Lower lobe of right lung (tissue), 2 donors: Measurements from ENCODE around the gene RALGAPA1. TPM values are rescaled to one million over a fixed set of nuclear protein-coding genes. Genes with fewer than 3 reads are reported as not detected.
A peak's percentile ranks its signal among the peaks of the same experiment; 100 is the strongest.

ENCODE experiments used
- ATAC-seq, 2 donors: fragments of 200-7000 bp; cut with Tn5 transposase; one replicate each; pipeline ENCODE4 v1.9.1; 2020 to 2022; ENCODE audit warnings: mild to moderate bottlenecking in 2 of 2, moderate library complexity in 2 of 2
- DNase-seq: peaks from one replicate; pipeline ENCODE4 v3.0.0-alpha.2; 2020
- H3K27ac ChIP-seq: fragments of 200-600 bp; one replicate; pipeline ENCODE4 v1.8.0; 2022
- H3K27me3 ChIP-seq: fragments of 200-600 bp; one replicate; pipeline ENCODE4 v1.8.0; 2022; ENCODE audit warnings: low read depth
- H3K36me3 ChIP-seq: fragments of 200-600 bp; one replicate; pipeline ENCODE4 v1.8.0; 2022; ENCODE audit warnings: mild to moderate bottlenecking
- H3K4me1 ChIP-seq: fragments of 200-600 bp; one replicate; pipeline ENCODE4 v1.8.0; 2022
- H3K4me3 ChIP-seq: fragments of 200-600 bp; one replicate; pipeline ENCODE4 v1.8.0; 2022; ENCODE audit warnings: mild to moderate bottlenecking
- H3K9me3 ChIP-seq: fragments of 200-600 bp; one replicate; pipeline ENCODE4 v1.8.0; 2022
- intact Hi-C: fragments of 100-400 bp; cut with DNase I; formaldehyde crosslinking; loops from one replicate; pipeline ENCODE4 v1.11.0; 2022
- total RNA-seq: library from RNA; stranded (reverse); fragmentation: NEBNext Ultra II Directional; extraction: Animal tissue kit (Norgen Biotek cat#: 25700); gene quantifications from one replicate; pipeline ENCODE4 v1.2.1, GENCODE V29; 2021
- TF ChIP-seq, protein P1 (sequence below): fragments of 200-600 bp; IDR thresholded peaks from one replicate; pipeline ENCODE4 v1.8.0; 2022; ENCODE audit warnings: antibody characterized with exemption, mild to moderate bottlenecking
- donor health status: DM: no; HTN: yes; CAD: no; lungs with severe emphysema.

The RALGAPA1 gene
- total RNA-seq, 1 donor from 2014 or later: 64.9 TPM

DNA sequence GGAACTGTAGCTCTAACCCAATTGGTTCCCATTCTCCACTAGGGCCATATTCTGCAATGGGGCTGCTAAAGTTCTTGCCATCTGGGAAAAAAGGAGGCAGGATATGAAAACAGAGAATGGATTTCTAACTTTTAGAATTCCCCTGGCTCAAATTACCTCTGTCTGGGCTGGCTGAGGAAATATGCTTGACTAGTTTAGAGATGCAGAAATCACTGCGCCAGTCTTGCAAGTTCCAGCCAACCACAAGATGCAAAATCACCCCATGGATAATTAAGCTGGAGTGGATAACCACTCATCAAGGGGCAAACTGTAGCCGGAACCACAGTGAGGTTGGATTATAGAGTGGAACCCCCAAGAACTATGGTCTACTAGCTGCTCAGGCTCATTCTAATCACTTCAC, 126.3 kb downstream of the RALGAPA1 start:
- TF ChIP-seq, protein P1, sequence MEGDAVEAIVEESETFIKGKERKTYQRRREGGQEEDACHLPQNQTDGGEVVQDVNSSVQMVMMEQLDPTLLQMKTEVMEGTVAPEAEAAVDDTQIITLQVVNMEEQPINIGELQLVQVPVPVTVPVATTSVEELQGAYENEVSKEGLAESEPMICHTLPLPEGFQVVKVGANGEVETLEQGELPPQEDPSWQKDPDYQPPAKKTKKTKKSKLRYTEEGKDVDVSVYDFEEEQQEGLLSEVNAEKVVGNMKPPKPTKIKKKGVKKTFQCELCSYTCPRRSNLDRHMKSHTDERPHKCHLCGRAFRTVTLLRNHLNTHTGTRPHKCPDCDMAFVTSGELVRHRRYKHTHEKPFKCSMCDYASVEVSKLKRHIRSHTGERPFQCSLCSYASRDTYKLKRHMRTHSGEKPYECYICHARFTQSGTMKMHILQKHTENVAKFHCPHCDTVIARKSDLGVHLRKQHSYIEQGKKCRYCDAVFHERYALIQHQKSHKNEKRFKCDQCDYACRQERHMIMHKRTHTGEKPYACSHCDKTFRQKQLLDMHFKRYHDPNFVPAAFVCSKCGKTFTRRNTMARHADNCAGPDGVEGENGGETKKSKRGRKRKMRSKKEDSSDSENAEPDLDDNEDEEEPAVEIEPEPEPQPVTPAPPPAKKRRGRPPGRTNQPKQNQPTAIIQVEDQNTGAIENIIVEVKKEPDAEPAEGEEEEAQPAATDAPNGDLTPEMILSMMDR: no peak
- Histone ChIP-seq H3K4me1 (no peaks in the 10 kb centered on the region), H3K9me3 (no peaks in the 10 kb centered on the region), H3K27ac (no peak overlapping the region), H3K36me3 (peaks cover 52% of the 10 kb centered on the region), H3K27me3 (no peaks in the 10 kb centered on the region), H3K4me3 (no peak overlapping the region)
- DNase-seq (no peak), ATAC-seq (no peak)
- intact Hi-C loops: no loop called here

DNA sequence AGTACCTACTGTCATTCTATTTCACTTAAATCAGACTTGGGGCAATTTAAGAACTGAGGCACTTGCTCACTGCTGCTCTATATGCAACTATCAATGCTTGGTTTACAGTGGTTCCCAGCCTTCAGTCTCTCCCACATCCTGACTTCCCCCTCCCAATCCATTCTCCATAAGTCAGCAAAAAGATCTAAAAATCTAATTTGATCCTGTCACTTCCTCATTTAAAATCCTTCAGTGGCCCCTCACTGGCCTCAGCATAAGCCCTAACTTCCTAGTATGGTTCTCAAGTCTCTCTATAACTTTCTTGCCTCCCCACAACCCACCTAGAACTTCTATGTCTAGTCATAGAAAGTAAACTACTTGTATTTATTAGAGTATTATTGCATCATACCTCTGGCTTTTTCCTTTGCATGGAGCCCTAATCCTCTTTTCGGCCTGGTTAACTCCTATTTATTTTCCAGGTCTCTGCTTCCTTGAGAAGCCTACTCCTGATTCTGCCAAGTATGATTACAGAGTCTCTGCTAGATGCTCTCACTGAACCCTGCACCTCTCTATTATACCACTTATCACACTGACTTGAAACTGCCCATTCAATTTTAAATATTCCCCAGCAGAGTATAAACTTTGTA, 130.6 kb downstream of the RALGAPA1 start:
- H3K4me1 ChIP-seq: no peaks in the 10 kb centered on the region
- ATAC-seq (peak in 1 of 2 donors; percentile 23), DNase-seq (no peak)
- intact Hi-C loops: no loop called here
- H3K27me3 ChIP-seq: no peaks in the 10 kb centered on the region
- no peak overlapping the region for H3K27ac ChIP-seq
- TF ChIP-seq, protein P1: no peak
- no peak overlapping the region for H3K4me3 ChIP-seq
- H3K36me3 ChIP-seq: peaks cover 72% of the 10 kb centered on the region
- no peaks in the 10 kb centered on the region for H3K9me3 ChIP-seq

DNA sequence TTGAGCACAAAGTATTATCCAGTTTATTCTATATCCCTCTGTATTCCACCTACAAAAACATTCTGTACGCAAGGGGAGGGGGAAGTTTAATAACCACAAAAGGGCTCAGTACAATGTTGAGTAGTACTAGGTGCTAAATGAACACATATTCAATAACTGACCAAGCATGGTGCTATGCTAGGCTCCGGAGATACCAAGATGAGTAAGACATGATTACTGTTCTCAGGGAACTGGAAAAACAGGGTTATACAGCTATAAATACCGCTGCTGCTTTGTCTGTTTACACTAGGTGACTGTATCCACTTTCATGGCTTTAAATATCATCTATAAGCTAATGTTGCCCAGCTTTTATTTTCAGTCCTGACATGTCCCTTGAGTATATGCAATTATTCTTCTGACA, 139.3 kb downstream of the RALGAPA1 start:
- Histone ChIP-seq H3K27me3 (no peaks in the 10 kb centered on the region), H3K4me3 (no peak overlapping the region), H3K36me3 (peaks cover 79% of the 10 kb centered on the region), H3K27ac (no peak overlapping the region), H3K9me3 (no peaks in the 10 kb centered on the region), H3K4me1 (no peaks in the 10 kb centered on the region)
- intact Hi-C loops: no loop called here
- TF ChIP-seq, protein P1: no peak
- no peak for ATAC-seq
- DNase-seq: no peak

DNA sequence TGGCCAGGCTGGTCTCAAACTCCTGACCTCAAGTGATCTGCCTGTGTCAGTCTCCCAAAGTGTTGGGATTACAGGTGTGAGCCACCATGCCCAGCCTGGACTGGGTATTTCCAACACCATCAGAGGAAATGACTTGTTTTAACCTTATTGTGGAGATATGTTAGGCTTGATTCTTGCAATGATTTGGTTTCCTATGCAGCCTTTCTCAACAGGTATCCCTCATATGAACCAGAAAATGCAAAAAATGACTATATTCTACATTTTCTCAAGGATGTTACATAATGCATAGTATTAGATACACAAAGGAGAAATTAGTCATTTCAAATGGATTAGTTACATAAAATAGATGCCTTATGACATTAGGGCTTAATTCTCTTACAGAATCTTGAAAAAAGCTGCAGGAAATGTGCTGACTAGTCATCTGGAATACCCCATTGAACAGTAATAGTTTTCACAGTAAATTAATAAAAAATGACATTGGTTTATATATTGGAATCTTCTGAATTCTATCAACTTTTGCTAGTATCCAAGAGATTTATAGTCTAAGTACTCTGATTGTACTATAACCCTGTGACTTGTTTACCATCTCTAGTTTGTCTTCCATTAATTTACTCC, 142.6 kb downstream of the RALGAPA1 start:
- Histone ChIP-seq H3K36me3 (peaks cover 78% of the 10 kb centered on the region), H3K27me3 (no peaks in the 10 kb centered on the region), H3K4me3 (no peak overlapping the region), H3K27ac (no peak overlapping the region), H3K4me1 (no peaks in the 10 kb centered on the region), H3K9me3 (no peaks in the 10 kb centered on the region)
- DNase-seq (no peak), ATAC-seq (no peak)
- intact Hi-C loops: no loop called here
- TF ChIP-seq, protein P1: no peak

DNA sequence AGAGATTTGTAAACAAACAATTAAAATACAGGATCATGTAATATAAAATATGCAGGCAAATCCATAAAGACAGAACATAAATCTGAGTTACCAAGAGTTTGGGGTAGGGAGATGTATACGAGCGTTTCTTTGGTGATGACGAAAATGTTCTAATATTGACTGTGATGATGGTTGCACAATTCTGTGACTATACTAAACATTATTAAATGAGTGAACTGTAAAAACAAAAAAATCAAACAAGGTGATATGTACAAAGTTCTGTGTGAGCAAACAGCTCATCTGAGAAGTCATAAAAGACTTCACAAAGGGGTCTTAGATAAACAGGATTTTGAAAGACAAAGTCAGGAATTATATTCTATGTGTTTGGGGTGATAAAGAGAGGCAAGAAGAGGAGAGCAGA, 147.2 kb downstream of the RALGAPA1 start:
- DNase-seq (no peak), ATAC-seq (no peak)
- Histone ChIP-seq H3K4me1 (no peaks in the 10 kb centered on the region), H3K4me3 (no peak overlapping the region), H3K27ac (no peak overlapping the region), H3K9me3 (no peaks in the 10 kb centered on the region), H3K27me3 (no peaks in the 10 kb centered on the region), H3K36me3 (peaks cover 40% of the 10 kb centered on the region)
- TF ChIP-seq, protein P1: no peak
- intact Hi-C loops: no loop called here
